Central memory CD8-positive, alpha-beta T cell (primary cell): ENCODE data around the gene AP2B1.
"Not testable (repeated sequence)": the region's sequence is repeated elsewhere in the genome, so short reads cannot be mapped to it uniquely, and the experiment has no call there.

Source experiments
- ATAC-seq: fragments of 150-1000 bp; cut with Tn5 transposase; replicated peaks from 2 replicates; pipeline ENCODE4 v1.10.0; 2022; ENCODE audit warnings: mild to moderate bottlenecking, moderate FRiP score, moderate number of reproducible peaks; ENCODE audit not compliant: poor library complexity, severe bottlenecking; ENCODE audit errors: extremely low read depth
- DNase-seq, 2 donors: peaks; one replicate each; pipeline ENCODE4 v3.0.0; 2021; ENCODE audit warnings: low spot score in 2 of 2
- H3K27ac Mint-ChIP-seq: one replicate; pipeline ENCODE4 v1.8.0; 2022; ENCODE audit warnings: low read depth, mild to moderate bottlenecking, moderate library complexity, mixed read lengths
- H3K27me3 Mint-ChIP-seq: one replicate; pipeline ENCODE4 v1.8.0; 2022; ENCODE audit warnings: mixed read lengths
- H3K36me3 Mint-ChIP-seq: one replicate; pipeline ENCODE4 v1.8.0; 2022; ENCODE audit warnings: mild to moderate bottlenecking, moderate library complexity, mixed read lengths; ENCODE audit not compliant: insufficient read depth
- H3K4me1 Mint-ChIP-seq: one replicate; pipeline ENCODE4 v1.8.0; 2022; ENCODE audit warnings: mixed read lengths
- H3K4me3 Mint-ChIP-seq: one replicate; pipeline ENCODE4 v1.8.0; 2022; ENCODE audit warnings: mild to moderate bottlenecking, moderate library complexity, mixed read lengths
- H3K9me3 Mint-ChIP-seq: one replicate; pipeline ENCODE4 v1.8.0; 2022; ENCODE audit warnings: mixed read lengths

AP2B1 gene

DNA sequence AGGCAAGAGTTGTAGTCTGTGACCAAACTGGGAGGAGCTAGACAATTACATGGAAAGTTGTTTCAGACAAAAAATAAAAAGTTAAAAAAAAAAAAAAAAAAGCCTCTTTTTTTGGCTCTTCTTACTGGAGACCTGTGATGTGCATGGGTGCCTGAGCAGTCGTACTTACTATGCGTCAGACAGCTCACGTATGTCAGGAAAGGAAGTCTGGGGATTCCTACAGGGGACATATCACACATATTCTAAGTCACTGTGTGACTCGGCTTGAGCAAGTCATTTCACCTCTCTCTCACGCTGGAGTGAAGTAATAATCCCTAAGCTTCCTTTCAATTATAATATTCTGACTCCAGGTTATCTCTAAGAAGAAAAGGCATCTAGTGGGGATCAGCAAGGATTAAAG, 32.5 kb upstream of the AP2B1 start:
- DNase-seq (no peak), ATAC-seq (no peak)
- no peak overlapping the region for H3K4me3 Mint-ChIP-seq
- H3K27ac Mint-ChIP-seq, result no peak overlapping the region
- H3K36me3 Mint-ChIP-seq, result peaks cover 2% of the 10 kb centered on the region
- H3K9me3 Mint-ChIP-seq, result no peaks in the 10 kb centered on the region
- no peaks in the 10 kb centered on the region for H3K4me1 Mint-ChIP-seq
- no peaks in the 10 kb centered on the region for H3K27me3 Mint-ChIP-seq

DNA sequence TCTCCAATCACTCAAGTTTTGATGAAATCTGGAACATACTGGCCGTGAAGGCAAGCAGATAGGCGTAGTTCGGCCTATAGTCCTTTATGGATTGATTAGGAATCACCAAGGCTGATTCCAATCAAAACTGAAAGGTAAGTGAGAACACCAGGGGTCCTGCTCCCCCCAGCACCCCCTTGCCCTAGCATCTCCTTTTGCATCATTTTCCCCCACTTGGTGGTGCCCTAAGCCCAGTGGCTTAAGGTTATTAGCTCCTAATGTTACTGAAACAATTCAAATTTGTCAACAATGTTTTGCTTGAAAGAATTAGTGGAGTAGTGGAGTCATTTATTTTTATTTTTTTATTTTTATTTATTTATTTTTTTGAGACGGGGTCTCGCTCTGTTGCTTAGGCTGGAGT, 31.4 kb upstream of the AP2B1 start:
- Mint-ChIP-seq H3K36me3 (peaks cover 2% of the 10 kb centered on the region), H3K27me3 (no peaks in the 10 kb centered on the region), H3K4me3 (no peak overlapping the region), H3K9me3 (no peaks in the 10 kb centered on the region), H3K4me1 (no peaks in the 10 kb centered on the region), H3K27ac (no peak overlapping the region)
- DNase-seq (no peak), ATAC-seq (no peak)

DNA sequence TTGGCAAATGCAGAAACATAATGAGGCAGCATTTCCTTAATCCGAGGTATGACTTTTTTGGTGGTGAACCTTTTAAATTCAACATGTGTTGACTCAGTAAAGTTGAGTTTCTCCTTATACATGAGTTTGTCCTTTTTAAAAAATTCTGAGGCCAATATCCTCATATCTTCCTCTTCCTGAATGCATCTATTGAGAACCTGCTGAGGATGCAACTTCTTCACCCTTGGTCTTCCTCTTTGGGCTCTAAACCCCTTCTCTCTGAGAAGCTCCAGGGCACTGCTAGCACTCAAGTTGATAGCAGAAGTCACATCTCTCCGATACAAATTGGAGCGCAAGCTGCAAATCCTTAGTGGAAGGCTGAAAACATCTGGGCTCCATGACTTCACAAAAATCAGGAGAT, 29.8 kb upstream of the AP2B1 start:
- Mint-ChIP-seq H3K36me3 (peaks cover 2% of the 10 kb centered on the region), H3K4me1 (no peaks in the 10 kb centered on the region), H3K27ac (no peak overlapping the region), H3K4me3 (no peak overlapping the region), H3K9me3 (no peaks in the 10 kb centered on the region), H3K27me3 (no peaks in the 10 kb centered on the region)
- DNase-seq (no peak), ATAC-seq (no peak)

DNA sequence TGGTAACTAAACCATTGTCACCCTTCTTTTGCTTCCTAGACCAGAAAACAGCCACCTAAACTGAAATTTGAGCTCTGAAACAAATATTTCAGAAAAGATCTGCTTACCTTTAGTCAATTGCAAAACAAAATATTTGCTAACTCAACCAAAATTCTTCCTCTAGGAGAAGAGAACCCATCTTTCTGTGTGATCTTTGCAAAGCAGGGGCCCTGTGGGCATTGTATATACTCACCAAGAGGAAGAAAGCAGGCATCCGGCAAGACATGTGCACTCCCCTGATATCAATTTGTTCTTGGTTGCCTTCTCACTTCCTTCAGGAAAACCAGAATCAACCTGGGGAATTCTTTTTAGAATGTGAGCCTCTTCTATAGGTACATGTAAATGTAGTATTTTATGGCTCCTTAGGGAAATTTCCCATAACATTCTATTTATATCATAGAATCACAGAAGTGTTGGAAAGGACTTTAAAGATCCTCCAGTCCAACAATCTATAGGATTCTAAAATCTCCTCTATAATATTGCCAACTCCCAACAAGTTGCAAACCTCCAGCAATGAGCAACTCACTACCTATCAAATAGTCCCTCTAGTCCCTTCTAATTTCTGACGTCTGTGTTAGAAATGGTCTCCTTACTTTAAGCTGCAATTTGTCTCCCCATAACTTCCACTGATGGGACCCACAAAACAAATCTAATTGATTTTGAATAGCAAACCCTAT, 27.5 kb upstream of the AP2B1 start:
- Mint-ChIP-seq H3K9me3 (no peaks in the 10 kb centered on the region), H3K36me3 (no peaks in the 10 kb centered on the region), H3K4me3 (no peak overlapping the region), H3K4me1 (no peaks in the 10 kb centered on the region), H3K27ac (no peak overlapping the region), H3K27me3 (no peaks in the 10 kb centered on the region)
- ATAC-seq (no peak), DNase-seq (no peak)

DNA sequence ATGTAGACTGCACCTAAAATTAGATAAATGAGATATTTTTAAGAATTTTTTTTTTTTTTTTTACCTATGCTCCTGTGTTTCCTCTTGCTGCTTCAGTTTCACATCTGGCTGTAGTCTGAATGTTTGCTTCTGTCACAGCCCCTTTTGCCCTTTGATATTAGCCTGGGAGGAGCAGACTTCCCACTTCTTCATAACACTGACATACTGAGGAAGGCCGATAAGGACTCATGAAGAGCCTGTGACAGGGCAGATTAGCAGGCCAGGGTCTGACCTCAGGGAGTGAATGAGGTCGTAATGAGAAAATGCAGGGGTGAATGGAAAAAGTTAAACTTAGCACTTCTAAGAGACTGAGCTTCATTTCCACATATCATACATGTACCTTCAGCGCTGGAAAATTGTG, 26.4 kb upstream of the AP2B1 start, which contains the start of gene SLFN14:
Gene SLFN14 (minus strand): TSS at position 117 of the 400 bp plus-strand sequence. CDS start 2,757 bp downstream, outside the sequence.
- ATAC-seq (no peak), DNase-seq (no peak)
- H3K27me3 Mint-ChIP-seq, result no peaks in the 10 kb centered on the region
- H3K27ac Mint-ChIP-seq, result no peak within 1 kb of the TSS
- H3K4me3 Mint-ChIP-seq, result no peak within 1 kb of the TSS
- H3K4me1 Mint-ChIP-seq, result no peaks in the 10 kb centered on the region
- no peaks in the 10 kb centered on the region for H3K9me3 Mint-ChIP-seq
- no peaks in the 10 kb centered on the region for H3K36me3 Mint-ChIP-seq

DNA sequence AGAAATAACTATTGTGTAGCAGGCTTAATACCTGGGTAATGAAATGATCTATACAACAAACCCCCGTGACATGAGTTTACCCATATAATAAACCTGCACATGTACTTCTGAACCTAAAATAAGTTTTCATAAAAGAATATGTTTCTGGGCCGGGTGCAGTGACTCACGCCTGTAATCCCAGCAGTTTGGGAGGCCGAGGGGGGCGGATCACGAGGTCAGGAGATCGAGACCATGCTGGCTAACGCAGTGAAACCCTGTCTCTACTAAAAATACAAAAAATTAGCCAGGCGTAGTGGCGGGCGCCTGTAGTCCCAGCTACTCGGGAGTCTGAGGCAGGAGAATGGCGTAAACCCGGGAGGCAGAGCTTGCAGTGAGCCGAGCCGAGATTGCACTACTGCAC, 23.9 kb upstream of the AP2B1 start:
- not testable (repeated sequence) for H3K27me3 Mint-ChIP-seq, H3K27ac Mint-ChIP-seq, ATAC-seq, DNase-seq, H3K9me3 Mint-ChIP-seq, H3K36me3 Mint-ChIP-seq, H3K4me1 Mint-ChIP-seq, H3K4me3 Mint-ChIP-seq

DNA sequence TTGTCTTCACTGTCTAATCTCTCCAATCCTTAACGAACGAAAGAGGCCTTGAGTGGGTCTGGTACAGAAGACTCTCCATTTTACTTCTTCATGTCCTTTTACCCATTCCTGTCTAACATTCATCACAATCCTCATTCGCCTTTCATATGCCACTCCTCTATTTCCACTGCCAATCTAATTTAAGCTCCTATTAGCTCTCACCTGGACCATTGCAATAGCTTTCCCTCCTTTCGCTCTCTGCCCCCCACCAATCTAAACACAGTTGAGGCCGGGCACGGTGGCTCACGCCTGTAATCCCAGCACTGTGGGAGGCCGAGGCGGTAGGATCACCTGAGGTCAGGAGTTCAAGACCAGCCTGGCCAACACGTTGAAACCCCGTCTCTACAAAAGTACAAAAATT, 20.2 kb upstream of the AP2B1 start:
- DNase-seq, result no peak
- H3K27me3 Mint-ChIP-seq, result no peaks in the 10 kb centered on the region
- peaks cover 29% of the 10 kb centered on the region for H3K4me1 Mint-ChIP-seq
- H3K9me3 Mint-ChIP-seq, result no peaks in the 10 kb centered on the region
- H3K27ac Mint-ChIP-seq, result peak overlapping the region; percentile 25
- peaks cover 9% of the 10 kb centered on the region for H3K36me3 Mint-ChIP-seq
- H3K4me3 Mint-ChIP-seq, result peak overlapping the region; percentile 79
- no peak for ATAC-seq

DNA sequence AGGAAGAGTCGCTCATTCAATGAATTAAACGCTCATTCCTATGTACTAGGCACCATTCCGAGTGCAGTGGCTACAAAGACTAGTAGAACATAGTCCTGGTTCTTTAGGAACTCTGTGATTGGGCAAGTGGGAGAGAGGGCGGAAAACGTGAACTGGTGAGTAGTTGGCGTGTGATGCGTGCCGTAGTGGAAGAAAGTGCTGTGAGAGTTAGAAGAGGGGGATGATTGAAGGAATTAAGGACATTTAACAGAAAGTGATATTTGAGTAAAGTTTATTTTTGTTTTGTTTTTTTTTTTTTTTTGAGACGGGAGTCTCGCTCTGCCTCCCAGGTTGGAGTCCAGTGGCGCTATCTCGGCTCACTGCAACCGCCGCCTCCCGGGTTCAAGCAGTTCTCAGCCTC, 18.6 kb upstream of the AP2B1 start:
- H3K27ac Mint-ChIP-seq, result peak overlapping the region; percentile 97

DNA sequence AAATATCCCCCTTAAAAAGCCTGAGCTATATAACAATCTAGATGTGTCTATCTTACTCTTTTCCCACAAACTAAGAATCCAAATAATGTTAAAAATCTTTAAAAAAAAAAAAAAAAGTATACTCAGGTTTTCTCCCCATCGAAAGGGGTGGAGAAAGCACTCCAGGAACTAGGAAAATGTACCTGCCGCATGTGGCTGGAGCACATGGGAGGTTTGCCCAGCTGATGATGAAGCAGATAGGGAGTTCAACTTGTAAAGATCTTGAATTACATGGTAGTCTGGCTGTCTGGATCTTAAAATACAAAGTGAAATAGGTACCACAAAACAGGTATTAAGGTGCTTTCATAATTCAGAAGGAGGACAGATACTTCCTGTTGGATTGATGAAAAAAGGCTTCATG, 17.7 kb upstream of the AP2B1 start:
- Mint-ChIP-seq H3K4me3 (peak overlapping the region; percentile 46), H3K36me3 (peaks cover 12% of the 10 kb centered on the region), H3K27ac (peak overlapping the region; percentile 67), H3K9me3 (no peaks in the 10 kb centered on the region), H3K4me1 (peaks cover 29% of the 10 kb centered on the region), H3K27me3 (no peaks in the 10 kb centered on the region)
- DNase-seq, result no peak
- no peak for ATAC-seq

More for the DNA sequence above, 18.6 kb upstream of the AP2B1 start:
- Mint-ChIP-seq H3K4me3 (peak overlapping the region; percentile 79), H3K27me3 (no peaks in the 10 kb centered on the region), H3K9me3 (no peaks in the 10 kb centered on the region), H3K36me3 (peaks cover 9% of the 10 kb centered on the region), H3K4me1 (peaks cover 29% of the 10 kb centered on the region)
- peak; percentile 35 for ATAC-seq
- no peak for DNase-seq

DNA sequence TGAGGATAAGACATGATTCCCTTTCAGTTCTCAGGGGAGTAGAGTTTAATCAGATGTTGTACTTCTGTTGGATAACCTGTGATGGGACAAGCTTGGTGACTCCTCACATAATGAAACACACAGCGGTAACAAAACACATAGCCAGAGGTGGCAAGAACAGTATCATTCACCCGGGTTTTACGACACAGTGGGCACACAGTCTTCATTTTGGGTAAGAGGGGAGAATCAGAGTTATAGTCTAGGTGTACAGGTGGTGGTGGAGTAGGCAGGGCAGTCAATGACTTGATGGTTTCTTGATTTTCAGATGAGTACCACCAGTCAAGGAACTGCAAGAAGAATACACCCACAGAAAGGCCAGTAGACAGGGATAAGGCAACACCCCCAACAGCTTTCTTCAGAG, 11.4 kb upstream of the AP2B1 start:
- no peak overlapping the region for H3K4me3 Mint-ChIP-seq
- no peak overlapping the region for H3K27ac Mint-ChIP-seq
- H3K27me3 Mint-ChIP-seq, result no peaks in the 10 kb centered on the region
- H3K4me1 Mint-ChIP-seq, result peaks cover 20% of the 10 kb centered on the region
- ATAC-seq, result no peak
- no peak for DNase-seq
- H3K36me3 Mint-ChIP-seq, result peaks cover 23% of the 10 kb centered on the region
- H3K9me3 Mint-ChIP-seq, result no peaks in the 10 kb centered on the region

DNA sequence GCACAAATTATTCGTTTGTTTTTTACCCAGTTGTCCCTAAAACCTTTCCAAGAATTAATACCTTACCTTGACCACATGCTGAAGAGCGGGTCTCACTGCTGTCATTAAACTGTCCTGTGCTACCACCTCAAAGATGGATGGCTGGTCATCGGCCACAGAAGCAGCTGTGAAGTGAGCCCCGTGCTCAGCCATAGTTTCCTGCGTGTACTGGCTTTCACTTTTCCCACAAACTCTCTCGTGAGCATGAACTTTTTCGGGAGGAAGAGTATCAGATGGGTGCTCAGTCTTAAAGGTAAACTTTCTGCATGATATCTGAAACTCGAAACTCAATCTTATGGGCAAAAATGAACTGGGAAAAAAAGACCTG, 9.3 kb upstream of the AP2B1 start:
- peak overlapping the region; percentile 100 for H3K4me3 Mint-ChIP-seq
- peaks cover 23% of the 10 kb centered on the region for H3K36me3 Mint-ChIP-seq
- peak overlapping the region; percentile 100 for H3K27ac Mint-ChIP-seq
- DNase-seq (no peak), ATAC-seq (no peak)
- no peaks in the 10 kb centered on the region for H3K9me3 Mint-ChIP-seq
- H3K4me1 Mint-ChIP-seq, result peaks cover 18% of the 10 kb centered on the region
- no peaks in the 10 kb centered on the region for H3K27me3 Mint-ChIP-seq

DNA sequence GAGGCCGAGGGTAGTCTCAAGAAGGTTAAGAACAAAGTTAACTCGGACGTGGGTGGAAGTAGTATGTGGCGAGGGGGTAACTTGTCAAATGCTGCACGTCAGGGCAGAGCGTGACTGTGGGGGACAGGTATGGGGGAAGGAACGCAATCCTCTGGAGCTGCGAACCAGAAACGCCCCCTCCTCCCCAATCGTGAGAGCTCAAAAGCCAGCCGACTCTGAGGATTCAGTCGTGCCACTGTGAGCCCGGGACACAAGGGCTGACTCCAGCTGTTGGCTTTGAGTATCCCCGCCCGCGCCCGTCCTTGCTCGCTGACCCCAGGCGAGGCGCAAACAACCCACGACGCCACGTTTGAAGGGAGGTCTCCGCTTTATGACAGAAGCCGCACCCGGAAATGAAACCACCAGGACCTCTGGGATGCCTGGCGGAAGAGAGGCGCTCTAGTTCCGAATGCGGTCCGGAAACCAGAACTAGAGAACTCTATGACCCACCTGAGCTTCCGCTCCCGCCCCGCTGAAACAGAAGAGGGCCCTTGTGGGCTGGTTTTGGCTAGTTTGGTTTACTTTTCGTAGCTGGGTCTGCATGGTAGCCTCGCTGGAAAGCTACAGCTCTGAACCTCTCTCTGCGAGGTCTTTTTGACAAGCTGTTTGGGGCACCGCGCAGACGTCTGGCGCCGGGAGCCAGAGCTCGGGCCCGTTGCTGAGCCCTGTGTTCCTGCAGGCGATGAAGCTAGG, 8.8 kb upstream of the AP2B1 start, which contains the start of gene PEX12:
Gene PEX12 (minus strand): TSS at position 375 of the 732 bp plus-strand sequence. CDS start 550 bp downstream, outside the sequence.
- DNase-seq, result peak; percentile 69 to 83
- H3K9me3 Mint-ChIP-seq, result no peaks in the 10 kb centered on the region
- ATAC-seq, result peak; percentile 98
- H3K27ac Mint-ChIP-seq, result peak within 1 kb of the TSS; percentile 100
- no peaks in the 10 kb centered on the region for H3K27me3 Mint-ChIP-seq
- peak within 1 kb of the TSS; percentile 100 for H3K4me3 Mint-ChIP-seq
- H3K36me3 Mint-ChIP-seq, result peaks cover 23% of the 10 kb centered on the region
- H3K4me1 Mint-ChIP-seq, result peaks cover 18% of the 10 kb centered on the region

DNA sequence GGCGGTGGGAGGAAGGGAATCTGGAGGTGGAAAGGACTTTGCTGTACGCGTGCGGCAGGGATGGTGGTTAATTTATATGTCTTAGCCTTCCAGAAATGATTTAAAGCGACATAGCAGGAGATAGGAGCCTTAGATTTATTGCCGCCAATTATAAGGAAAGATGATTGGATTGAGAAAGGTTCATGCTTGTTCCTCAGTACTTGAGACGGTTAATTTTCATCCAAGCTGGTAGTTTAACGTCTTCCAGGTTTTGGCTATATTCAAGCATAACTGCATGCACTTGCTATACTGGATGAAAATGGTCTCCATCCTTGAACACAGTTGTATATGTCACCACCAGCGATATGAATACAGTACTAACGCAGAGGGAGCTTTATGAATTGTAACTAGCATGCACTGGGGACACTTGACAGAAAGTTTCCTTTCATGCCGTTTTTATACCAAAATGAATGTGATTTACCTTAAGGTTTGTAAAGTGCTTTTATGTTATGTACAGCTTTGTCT, 8.1 kb upstream of the AP2B1 start:
- ATAC-seq, result peak; percentile 16
- Mint-ChIP-seq H3K27ac (peak overlapping the region; percentile 100), H3K4me1 (peaks cover 18% of the 10 kb centered on the region), H3K27me3 (no peaks in the 10 kb centered on the region), H3K36me3 (peaks cover 21% of the 10 kb centered on the region), H3K9me3 (no peaks in the 10 kb centered on the region), H3K4me3 (peak overlapping the region; percentile 100)
- no peak for DNase-seq
